Measurements from ENCODE around the gene POC5.

The POC5 gene

DNA sequence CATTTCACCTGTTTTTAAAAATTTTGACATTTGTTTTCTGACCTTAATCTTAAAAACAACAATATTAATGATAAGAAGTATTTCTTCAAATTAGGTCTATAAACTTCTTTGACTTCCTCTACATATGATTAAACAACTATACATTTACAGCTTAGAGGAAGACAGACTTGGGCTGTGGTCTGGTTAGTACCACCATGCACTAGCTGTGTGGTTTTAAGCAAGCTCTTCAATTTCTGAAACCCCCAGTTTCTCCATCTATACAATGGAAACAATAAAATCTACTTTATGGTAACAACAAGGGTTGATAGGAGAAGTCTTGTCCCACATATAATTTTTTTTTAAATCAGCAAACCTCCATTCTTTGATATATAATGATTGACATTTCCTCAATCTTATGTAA is 90.3 kb downstream of the POC5 start:
- TF ChIP-seq EZH2phosphoT487 (conservative IDR thresholded peaks at IDR 0.05; ENCODE audit: low read length): no peak
- TF ChIP-seq, protein P1, sequence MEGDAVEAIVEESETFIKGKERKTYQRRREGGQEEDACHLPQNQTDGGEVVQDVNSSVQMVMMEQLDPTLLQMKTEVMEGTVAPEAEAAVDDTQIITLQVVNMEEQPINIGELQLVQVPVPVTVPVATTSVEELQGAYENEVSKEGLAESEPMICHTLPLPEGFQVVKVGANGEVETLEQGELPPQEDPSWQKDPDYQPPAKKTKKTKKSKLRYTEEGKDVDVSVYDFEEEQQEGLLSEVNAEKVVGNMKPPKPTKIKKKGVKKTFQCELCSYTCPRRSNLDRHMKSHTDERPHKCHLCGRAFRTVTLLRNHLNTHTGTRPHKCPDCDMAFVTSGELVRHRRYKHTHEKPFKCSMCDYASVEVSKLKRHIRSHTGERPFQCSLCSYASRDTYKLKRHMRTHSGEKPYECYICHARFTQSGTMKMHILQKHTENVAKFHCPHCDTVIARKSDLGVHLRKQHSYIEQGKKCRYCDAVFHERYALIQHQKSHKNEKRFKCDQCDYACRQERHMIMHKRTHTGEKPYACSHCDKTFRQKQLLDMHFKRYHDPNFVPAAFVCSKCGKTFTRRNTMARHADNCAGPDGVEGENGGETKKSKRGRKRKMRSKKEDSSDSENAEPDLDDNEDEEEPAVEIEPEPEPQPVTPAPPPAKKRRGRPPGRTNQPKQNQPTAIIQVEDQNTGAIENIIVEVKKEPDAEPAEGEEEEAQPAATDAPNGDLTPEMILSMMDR (IDR thresholded peaks at IDR 0.05; ENCODE audit: insufficient read depth, low read length, poor library complexity, severe bottlenecking): no peak
- Histone ChIP-seq H3K4me3 (ENCODE audit: insufficient read depth, low read length, poor library complexity, severe bottlenecking) (no peak overlapping the region), H3K27ac (ENCODE audit: low read depth, low read length) (no peak overlapping the region), H3K9ac (ENCODE audit: low read length) (no peak overlapping the region), H3K27me3 (ENCODE audit: low read length) (no peaks in the 10 kb centered on the region), H2AFZ (ENCODE audit: low read depth, low read length, severe bottlenecking) (no peak overlapping the region), H3F3A (ENCODE audit: insufficient read depth) (no peaks in the 10 kb centered on the region), H3K9me3 (ENCODE audit: insufficient read depth, low read length) (no peaks in the 10 kb centered on the region), H3K79me2 (ENCODE audit: insufficient read depth, low read length) (no peaks in the 10 kb centered on the region), H3K9me2 (replicated peaks; ENCODE audit: insufficient read depth, low read length) (no peaks in the 10 kb centered on the region), H3K36me3 (ENCODE audit: low read length) (no peaks in the 10 kb centered on the region), H4K20me1 (ENCODE audit: low read depth, low read length) (no peaks in the 10 kb centered on the region), H3K4me2 (ENCODE audit: low read depth, low read length, poor library complexity, severe bottlenecking) (no peak overlapping the region)

Measured in SU-DHL-6 (cell line).